HEK293 (cell line): ENCODE results near the gene LARP1.

Source experiments
- CTCF ChIA-PET: fragments of 350-600 bp; formaldehyde crosslinking; extraction: SDS; loops from one replicate; lab custom pipeline; 2021; ENCODE audit warnings: antibody characterized with exemption; lab: Yijun Ruan, JAX
- POLR2A ChIA-PET: fragments of 300-600 bp; formaldehyde crosslinking; extraction: SDS; loops from one replicate; lab custom pipeline; 2020; ENCODE audit warnings: antibody characterized with exemption, inconsistent platforms; lab: Yijun Ruan, JAX
- H3K27ac ChIP-seq: fragments of 200-500 bp; sonication (Bioruptor generic); 2 replicates; pipeline ENCODE4 v1.5.1; 2014; ENCODE audit warnings: low read depth, low read length, control low read depth, inconsistent platforms; ENCODE audit errors: extremely low read depth
- H3K36me3 ChIP-seq, 2 experiments: fragments of 200-500 bp in 1 of 2; sonication (Bioruptor generic) in 1 of 2; 1 replicate in 1 of 2; 2 replicates in 1 of 2; pipeline ENCODE4 v1.5.1; 2014 to 2017; ENCODE audit warnings: inconsistent platforms in 2 of 2, low read length in 2 of 2; ENCODE audit not compliant: control insufficient read depth in 2 of 2, insufficient read depth in 1 of 2
- H3K4me1 ChIP-seq: fragments of 200-500 bp; sonication (Bioruptor generic); 2 replicates; pipeline ENCODE4 v1.5.1; 2014; ENCODE audit warnings: mild to moderate bottlenecking, low read length, inconsistent platforms; ENCODE audit not compliant: control insufficient read depth, insufficient read depth
- H3K4me3 ChIP-seq: 2 replicates; pipeline ENCODE4 v1.5.1; 2011; ENCODE audit warnings: low read depth, mild to moderate bottlenecking, control low read depth, low read length, moderate library complexity
- H3K9me3 ChIP-seq: fragments of 200-500 bp; sonication (Bioruptor generic); 2 replicates; pipeline ENCODE4 v1.5.1; 2014; ENCODE audit warnings: low read depth, low read length, inconsistent platforms; ENCODE audit not compliant: control insufficient read depth, insufficient read depth
- EGR2 ChIP-seq: fragments of 450-650 bp; formaldehyde crosslinking; IDR thresholded peaks from 2 replicates; pipeline ENCODE4 v1.5.1; 2016; ENCODE audit warnings: low read depth, missing biosample characterization, missing genetic modification characterization
- GLI2 ChIP-seq: fragments of 450-650 bp; formaldehyde crosslinking; IDR thresholded peaks from 2 replicates; pipeline ENCODE4; 2017; ENCODE audit warnings: missing biosample characterization, missing genetic modification characterization, low read depth, borderline replicate concordance
- GLIS2 ChIP-seq: fragments of 450-650 bp; formaldehyde crosslinking; IDR thresholded peaks from 2 replicates; pipeline ENCODE4 v1.5.1; 2016; ENCODE audit warnings: missing biosample characterization, missing genetic modification characterization
- MEIS1 ChIP-seq: sonication (generic); formaldehyde crosslinking; IDR thresholded peaks from 2 replicates; pipeline ENCODE4 v1.8.1; 2022; ENCODE audit warnings: missing genetic modification reagents, mild to moderate bottlenecking, borderline replicate concordance
- TCF7L2 ChIP-seq: IDR thresholded peaks from 2 replicates; pipeline ENCODE4 v1.6.1; 2011; ENCODE audit warnings: low read depth, mild to moderate bottlenecking, inconsistent platforms, low read length, moderate library complexity, borderline replicate concordance
- ZBTB8A ChIP-seq: fragments of 450-650 bp; formaldehyde crosslinking; IDR thresholded peaks from 2 replicates; pipeline ENCODE4 v1.5.1; 2016; ENCODE audit warnings: missing biosample characterization, missing genetic modification characterization
- ZNF10 ChIP-seq: fragments of 450-650 bp; formaldehyde crosslinking; IDR thresholded peaks from 2 replicates; pipeline ENCODE4 v1.5.1; 2017; ENCODE audit warnings: missing biosample characterization, missing genetic modification characterization
- ZNF132 ChIP-seq: fragments of 450-650 bp; formaldehyde crosslinking; IDR thresholded peaks from 2 replicates; pipeline ENCODE4 v1.5.1; 2017; ENCODE audit warnings: missing biosample characterization, missing genetic modification characterization, borderline replicate concordance
- ZNF138 ChIP-seq: fragments of 450-650 bp; formaldehyde crosslinking; IDR thresholded peaks from 2 replicates; pipeline ENCODE4 v1.5.1; 2016; ENCODE audit warnings: missing biosample characterization, missing genetic modification characterization, borderline replicate concordance
- ZNF16 ChIP-seq: fragments of 450-650 bp; formaldehyde crosslinking; IDR thresholded peaks from 2 replicates; pipeline ENCODE4 v1.5.1; 2016; ENCODE audit warnings: low read depth, missing biosample characterization, missing genetic modification characterization
- ZNF19 ChIP-seq: fragments of 450-650 bp; formaldehyde crosslinking; IDR thresholded peaks from 2 replicates; pipeline ENCODE4; 2016; ENCODE audit warnings: missing biosample characterization, missing genetic modification characterization, low read depth
- ZNF266 ChIP-seq: fragments of 450-650 bp; formaldehyde crosslinking; IDR thresholded peaks from 2 replicates; pipeline ENCODE4 v1.5.1; 2016; ENCODE audit warnings: missing biosample characterization, missing genetic modification characterization, low read depth
- ZNF311 ChIP-seq: fragments of 450-650 bp; formaldehyde crosslinking; IDR thresholded peaks from 2 replicates; pipeline ENCODE4 v1.5.1; 2017; ENCODE audit warnings: missing biosample characterization, missing genetic modification characterization, borderline replicate concordance
- ZNF335 ChIP-seq: fragments of 450-650 bp; formaldehyde crosslinking; conservative IDR thresholded peaks from 2 replicates; pipeline ENCODE4 v1.5.1; 2016; ENCODE audit warnings: missing biosample characterization, missing genetic modification characterization
- ZNF366 ChIP-seq: fragments of 450-650 bp; formaldehyde crosslinking; conservative IDR thresholded peaks from 2 replicates; pipeline ENCODE4 v1.5.1; 2016; ENCODE audit warnings: missing biosample characterization, missing genetic modification characterization
- ZNF423 ChIP-seq: fragments of 450-650 bp; formaldehyde crosslinking; IDR thresholded peaks from 2 replicates; pipeline ENCODE4 v1.5.1; 2016; ENCODE audit warnings: missing biosample characterization, missing genetic modification characterization
- ZNF48 ChIP-seq: fragments of 450-650 bp; formaldehyde crosslinking; IDR thresholded peaks from 2 replicates; pipeline ENCODE4 v1.5.1; 2016; ENCODE audit warnings: missing biosample characterization, missing genetic modification characterization
- ZNF544 ChIP-seq: fragments of 450-650 bp; formaldehyde crosslinking; IDR thresholded peaks from 2 replicates; pipeline ENCODE4 v1.5.0; 2017; ENCODE audit warnings: missing biosample characterization, missing genetic modification characterization
- ZNF621 ChIP-seq: fragments of 450-650 bp; formaldehyde crosslinking; IDR thresholded peaks from 2 replicates; pipeline ENCODE4 v1.5.1; 2017; ENCODE audit warnings: missing biosample characterization, missing genetic modification characterization
- ZNF658 ChIP-seq: fragments of 450-650 bp; formaldehyde crosslinking; IDR thresholded peaks from 2 replicates; pipeline ENCODE4; 2016; ENCODE audit warnings: missing biosample characterization, missing genetic modification characterization
- ZSCAN16 ChIP-seq: fragments of 450-650 bp; formaldehyde crosslinking; IDR thresholded peaks from 2 replicates; pipeline ENCODE4 v1.5.1; 2016; ENCODE audit warnings: missing biosample characterization, missing genetic modification characterization
- TF ChIP-seq, protein P1 (sequence below): fragments of 450-650 bp; formaldehyde crosslinking; IDR thresholded peaks from 2 replicates; pipeline ENCODE4 v1.5.1; 2016; ENCODE audit warnings: missing biosample characterization, missing genetic modification characterization
- TF ChIP-seq, protein P2 (sequence below): fragments of 450-650 bp; formaldehyde crosslinking; IDR thresholded peaks from 2 replicates; pipeline ENCODE4 v1.5.1; 2016; ENCODE audit warnings: missing biosample characterization, missing genetic modification characterization
- TF ChIP-seq, protein P3 (sequence below): fragments of 450-650 bp; formaldehyde crosslinking; IDR thresholded peaks from 2 replicates; pipeline ENCODE4 v1.5.1; 2016; ENCODE audit warnings: missing biosample characterization, missing genetic modification characterization
- TF ChIP-seq, protein P4 (sequence below): fragments of 450-650 bp; formaldehyde crosslinking; IDR thresholded peaks from 2 replicates; pipeline ENCODE4 v1.5.1; 2017; ENCODE audit warnings: missing biosample characterization, missing genetic modification characterization
- TF ChIP-seq, protein P5 (sequence below): fragments of 450-650 bp; formaldehyde crosslinking; IDR thresholded peaks from 2 replicates; pipeline ENCODE4 v1.5.1; 2016; ENCODE audit warnings: missing biosample characterization, missing genetic modification characterization, borderline replicate concordance

LARP1 gene

GRCh38 chr5:154755361-154756008 is at the start of gene LARP1 (continued):
- no peak for TF ChIP-seq ZNF132 (tag by site-specific recombination)
- no peak for TF ChIP-seq ZNF366
- TF ChIP-seq ZNF16: no peak
- TF ChIP-seq ZNF544 (tag by site-specific recombination): no peak
- no peak for TF ChIP-seq TCF7L2
- TF ChIP-seq, protein P1, sequence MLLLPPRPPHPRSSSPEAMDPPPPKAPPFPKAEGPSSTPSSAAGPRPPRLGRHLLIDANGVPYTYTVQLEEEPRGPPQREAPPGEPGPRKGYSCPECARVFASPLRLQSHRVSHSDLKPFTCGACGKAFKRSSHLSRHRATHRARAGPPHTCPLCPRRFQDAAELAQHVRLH (tag by site-specific recombination): no peak
- TF ChIP-seq, protein P2, sequence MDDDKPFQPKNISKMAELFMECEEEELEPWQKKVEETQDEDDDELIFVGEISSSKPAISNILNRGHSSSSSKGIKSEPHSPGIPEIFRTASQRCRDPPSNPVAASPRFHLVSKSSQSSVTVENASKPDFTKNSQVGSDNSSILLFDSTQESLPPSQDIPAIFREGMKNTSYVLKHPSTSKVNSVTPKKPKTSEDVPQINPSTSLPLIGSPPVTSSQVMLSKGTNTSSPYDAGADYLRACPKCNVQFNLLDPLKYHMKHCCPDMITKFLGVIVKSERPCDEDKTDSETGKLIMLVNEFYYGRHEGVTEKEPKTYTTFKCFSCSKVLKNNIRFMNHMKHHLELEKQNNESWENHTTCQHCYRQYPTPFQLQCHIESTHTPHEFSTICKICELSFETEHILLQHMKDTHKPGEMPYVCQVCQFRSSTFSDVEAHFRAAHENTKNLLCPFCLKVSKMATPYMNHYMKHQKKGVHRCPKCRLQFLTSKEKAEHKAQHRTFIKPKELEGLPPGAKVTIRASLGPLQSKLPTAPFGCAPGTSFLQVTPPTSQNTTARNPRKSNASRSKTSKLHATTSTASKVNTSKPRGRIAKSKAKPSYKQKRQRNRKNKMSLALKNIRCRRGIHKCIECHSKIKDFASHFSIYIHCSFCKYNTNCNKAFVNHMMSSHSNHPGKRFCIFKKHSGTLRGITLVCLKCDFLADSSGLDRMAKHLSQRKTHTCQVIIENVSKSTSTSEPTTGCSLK: no peak
- TF ChIP-seq ZBTB8A (tag by site-specific recombination): peak; percentile 68
- no peak for TF ChIP-seq ZNF138 (tag by site-specific recombination)
- TF ChIP-seq ZNF48 (tag by site-specific recombination): no peak
- TF ChIP-seq EGR2 (tag by site-specific recombination): peak; percentile 66
- TF ChIP-seq ZNF621: no peak
- TF ChIP-seq ZNF335 (tag by site-specific recombination): no peak
- TF ChIP-seq, protein P3, sequence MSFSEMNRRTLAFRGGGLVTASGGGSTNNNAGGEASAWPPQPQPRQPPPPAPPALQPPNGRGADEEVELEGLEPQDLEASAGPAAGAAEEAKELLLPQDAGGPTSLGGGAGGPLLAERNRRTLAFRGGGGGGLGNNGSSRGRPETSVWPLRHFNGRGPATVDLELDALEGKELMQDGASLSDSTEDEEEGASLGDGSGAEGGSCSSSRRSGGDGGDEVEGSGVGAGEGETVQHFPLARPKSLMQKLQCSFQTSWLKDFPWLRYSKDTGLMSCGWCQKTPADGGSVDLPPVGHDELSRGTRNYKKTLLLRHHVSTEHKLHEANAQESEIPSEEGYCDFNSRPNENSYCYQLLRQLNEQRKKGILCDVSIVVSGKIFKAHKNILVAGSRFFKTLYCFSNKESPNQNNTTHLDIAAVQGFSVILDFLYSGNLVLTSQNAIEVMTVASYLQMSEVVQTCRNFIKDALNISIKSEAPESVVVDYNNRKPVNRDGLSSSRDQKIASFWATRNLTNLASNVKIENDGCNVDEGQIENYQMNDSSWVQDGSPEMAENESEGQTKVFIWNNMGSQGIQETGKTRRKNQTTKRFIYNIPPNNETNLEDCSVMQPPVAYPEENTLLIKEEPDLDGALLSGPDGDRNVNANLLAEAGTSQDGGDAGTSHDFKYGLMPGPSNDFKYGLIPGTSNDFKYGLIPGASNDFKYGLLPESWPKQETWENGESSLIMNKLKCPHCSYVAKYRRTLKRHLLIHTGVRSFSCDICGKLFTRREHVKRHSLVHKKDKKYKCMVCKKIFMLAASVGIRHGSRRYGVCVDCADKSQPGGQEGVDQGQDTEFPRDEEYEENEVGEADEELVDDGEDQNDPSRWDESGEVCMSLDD: peak; percentile 75; the same call in 1 of the 2 replicates

- Histone ChIP-seq H3K36me3 (no peaks in the 10 kb centered on the region), H3K4me3 (no peak overlapping the region), H3K9me3 (no peaks in the 10 kb centered on the region), H3K4me1 (no peaks in the 10 kb centered on the region; the same call in 1 of the 2 replicates), H3K27ac (no peak overlapping the region)
- TF ChIP-seq GLIS2 (tag by site-specific recombination): no peak
- CTCF ChIA-PET: interaction anchor here (0.7 kb wide), 1 partner anchor 13 kb away, joined by 3 read pairs; no protein-coding TSS in a partner anchor
- POLR2A ChIA-PET: no interaction called here
Observed at GRCh38 chr5:154706416-154706815, 48.8 kb upstream of the LARP1 start.

GRCh38 chr5:154707641-154708040 is 47.5 kb upstream of the LARP1 start:
- POLR2A ChIA-PET: no interaction called here
- H3K27ac ChIP-seq: no peak overlapping the region
- CTCF ChIA-PET: interaction anchor here (0.7 kb wide), 1 partner anchor 35 kb away, joined by 3 read pairs; no protein-coding TSS in a partner anchor
- no peaks in the 10 kb centered on the region for H3K9me3 ChIP-seq
- no peak overlapping the region for H3K4me3 ChIP-seq
- H3K4me1 ChIP-seq: no peaks in the 10 kb centered on the region
- H3K36me3 ChIP-seq: no peaks in the 10 kb centered on the region
- TF ChIP-seq ZNF10 (tag by site-specific recombination): no peak
- no peak for TF ChIP-seq ZSCAN16 (tag by site-specific recombination)
- TF ChIP-seq, protein P4, sequence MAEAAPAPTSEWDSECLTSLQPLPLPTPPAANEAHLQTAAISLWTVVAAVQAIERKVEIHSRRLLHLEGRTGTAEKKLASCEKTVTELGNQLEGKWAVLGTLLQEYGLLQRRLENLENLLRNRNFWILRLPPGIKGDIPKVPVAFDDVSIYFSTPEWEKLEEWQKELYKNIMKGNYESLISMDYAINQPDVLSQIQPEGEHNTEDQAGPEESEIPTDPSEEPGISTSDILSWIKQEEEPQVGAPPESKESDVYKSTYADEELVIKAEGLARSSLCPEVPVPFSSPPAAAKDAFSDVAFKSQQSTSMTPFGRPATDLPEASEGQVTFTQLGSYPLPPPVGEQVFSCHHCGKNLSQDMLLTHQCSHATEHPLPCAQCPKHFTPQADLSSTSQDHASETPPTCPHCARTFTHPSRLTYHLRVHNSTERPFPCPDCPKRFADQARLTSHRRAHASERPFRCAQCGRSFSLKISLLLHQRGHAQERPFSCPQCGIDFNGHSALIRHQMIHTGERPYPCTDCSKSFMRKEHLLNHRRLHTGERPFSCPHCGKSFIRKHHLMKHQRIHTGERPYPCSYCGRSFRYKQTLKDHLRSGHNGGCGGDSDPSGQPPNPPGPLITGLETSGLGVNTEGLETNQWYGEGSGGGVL (tag by site-specific recombination): no peak
- no peak for TF ChIP-seq TCF7L2
- no peak for TF ChIP-seq ZNF19 (tag by site-specific recombination)
- TF ChIP-seq ZNF658: no peak
- TF ChIP-seq, protein P5, sequence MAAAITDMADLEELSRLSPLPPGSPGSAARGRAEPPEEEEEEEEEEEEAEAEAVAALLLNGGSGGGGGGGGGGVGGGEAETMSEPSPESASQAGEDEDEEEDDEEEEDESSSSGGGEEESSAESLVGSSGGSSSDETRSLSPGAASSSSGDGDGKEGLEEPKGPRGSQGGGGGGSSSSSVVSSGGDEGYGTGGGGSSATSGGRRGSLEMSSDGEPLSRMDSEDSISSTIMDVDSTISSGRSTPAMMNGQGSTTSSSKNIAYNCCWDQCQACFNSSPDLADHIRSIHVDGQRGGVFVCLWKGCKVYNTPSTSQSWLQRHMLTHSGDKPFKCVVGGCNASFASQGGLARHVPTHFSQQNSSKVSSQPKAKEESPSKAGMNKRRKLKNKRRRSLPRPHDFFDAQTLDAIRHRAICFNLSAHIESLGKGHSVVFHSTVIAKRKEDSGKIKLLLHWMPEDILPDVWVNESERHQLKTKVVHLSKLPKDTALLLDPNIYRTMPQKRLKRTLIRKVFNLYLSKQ (tag by site-specific recombination): no peak
- no peak for TF ChIP-seq ZNF266 (tag by site-specific recombination)
- no peak for TF ChIP-seq ZNF423 (tag by site-specific recombination)
- no peak for TF ChIP-seq GLI2 (tag by site-specific recombination)
- no peak for TF ChIP-seq MEIS1
- TF ChIP-seq ZNF311 (tag by site-specific recombination): no peak
